22Rv1 (cell line): ENCODE results near the gene TIAM2.

Source experiments
- ZFX ChIP-seq: fragments of 450-650 bp; IDR thresholded peaks from 2 replicates; pipeline ENCODE4 v1.6.1; 2017; ENCODE audit warnings: antibody characterized with exemption, borderline replicate concordance
- TF ChIP-seq, protein P1 (sequence below): fragments of 450-650 bp; IDR thresholded peaks from 2 replicates; pipeline ENCODE4 v1.5.1; 2017; ENCODE audit warnings: mild to moderate bottlenecking

DNA sequence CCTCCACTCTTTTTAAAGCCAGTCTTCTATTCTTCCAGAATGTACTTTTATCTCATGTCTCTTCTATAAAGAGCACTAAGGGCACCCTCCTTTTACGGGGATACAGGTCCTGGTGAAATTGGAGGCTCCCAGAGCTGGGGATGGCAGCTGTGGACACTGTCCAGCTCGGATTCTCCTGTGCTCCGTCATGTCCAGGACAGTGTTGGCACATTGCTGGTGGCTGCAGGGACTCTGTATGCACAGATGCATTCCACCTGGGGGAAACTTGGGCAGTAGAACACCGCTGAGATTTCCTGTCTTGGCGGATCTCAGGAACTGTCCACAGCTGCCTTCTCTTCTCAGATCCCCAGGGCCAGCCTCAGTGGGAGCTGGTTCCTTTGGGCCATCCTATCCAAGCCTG lies 212.1 kb downstream of the TIAM2 start:
- TF ChIP-seq, protein P1, sequence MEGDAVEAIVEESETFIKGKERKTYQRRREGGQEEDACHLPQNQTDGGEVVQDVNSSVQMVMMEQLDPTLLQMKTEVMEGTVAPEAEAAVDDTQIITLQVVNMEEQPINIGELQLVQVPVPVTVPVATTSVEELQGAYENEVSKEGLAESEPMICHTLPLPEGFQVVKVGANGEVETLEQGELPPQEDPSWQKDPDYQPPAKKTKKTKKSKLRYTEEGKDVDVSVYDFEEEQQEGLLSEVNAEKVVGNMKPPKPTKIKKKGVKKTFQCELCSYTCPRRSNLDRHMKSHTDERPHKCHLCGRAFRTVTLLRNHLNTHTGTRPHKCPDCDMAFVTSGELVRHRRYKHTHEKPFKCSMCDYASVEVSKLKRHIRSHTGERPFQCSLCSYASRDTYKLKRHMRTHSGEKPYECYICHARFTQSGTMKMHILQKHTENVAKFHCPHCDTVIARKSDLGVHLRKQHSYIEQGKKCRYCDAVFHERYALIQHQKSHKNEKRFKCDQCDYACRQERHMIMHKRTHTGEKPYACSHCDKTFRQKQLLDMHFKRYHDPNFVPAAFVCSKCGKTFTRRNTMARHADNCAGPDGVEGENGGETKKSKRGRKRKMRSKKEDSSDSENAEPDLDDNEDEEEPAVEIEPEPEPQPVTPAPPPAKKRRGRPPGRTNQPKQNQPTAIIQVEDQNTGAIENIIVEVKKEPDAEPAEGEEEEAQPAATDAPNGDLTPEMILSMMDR: no peak
- no peak for TF ChIP-seq ZFX
